ENCODE results near the gene DSCAML1.

The DSCAML1 gene

DNA sequence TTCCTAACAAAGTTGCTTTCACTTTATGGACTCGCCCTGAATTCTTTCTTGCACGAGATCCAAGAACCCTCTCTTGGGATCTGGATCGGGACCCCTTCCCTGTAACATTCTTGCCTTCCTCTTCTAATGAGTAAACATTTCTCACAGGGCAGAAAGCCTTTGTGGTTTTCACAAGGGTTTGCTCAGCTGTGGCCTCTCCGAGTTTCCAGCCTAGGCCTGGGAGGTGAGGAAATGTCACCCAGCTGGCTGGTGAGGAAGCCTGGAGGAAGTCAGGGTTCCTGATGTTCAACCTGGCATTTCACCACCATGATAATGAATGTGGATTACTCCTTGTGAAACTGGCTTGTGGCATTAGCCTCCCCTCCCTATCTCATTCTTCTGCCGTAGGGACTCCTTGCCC lies 224.9 kb downstream of the DSCAML1 start:
- no peak for DNase-seq

DNA sequence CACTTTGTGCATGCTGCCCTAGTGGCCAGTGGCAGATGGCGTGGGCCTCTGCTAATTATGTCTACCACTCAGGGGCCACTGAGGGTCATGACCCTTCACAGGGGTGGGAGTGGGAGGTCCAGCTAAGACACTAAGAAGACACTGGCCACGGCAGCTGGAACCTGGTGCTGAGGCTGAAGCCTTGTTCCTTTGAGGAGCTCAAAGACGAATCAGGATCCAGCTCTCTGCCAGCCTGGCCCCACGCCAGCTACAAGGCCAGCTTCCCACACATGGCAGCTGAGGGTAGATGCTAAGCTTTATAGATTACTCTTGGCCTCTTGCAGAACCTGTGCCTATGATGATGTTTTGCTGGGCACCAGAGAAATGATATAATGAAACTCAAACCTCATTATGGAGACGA lies 226.3 kb downstream of the DSCAML1 start:
- DNase-seq, result no peak

DNA sequence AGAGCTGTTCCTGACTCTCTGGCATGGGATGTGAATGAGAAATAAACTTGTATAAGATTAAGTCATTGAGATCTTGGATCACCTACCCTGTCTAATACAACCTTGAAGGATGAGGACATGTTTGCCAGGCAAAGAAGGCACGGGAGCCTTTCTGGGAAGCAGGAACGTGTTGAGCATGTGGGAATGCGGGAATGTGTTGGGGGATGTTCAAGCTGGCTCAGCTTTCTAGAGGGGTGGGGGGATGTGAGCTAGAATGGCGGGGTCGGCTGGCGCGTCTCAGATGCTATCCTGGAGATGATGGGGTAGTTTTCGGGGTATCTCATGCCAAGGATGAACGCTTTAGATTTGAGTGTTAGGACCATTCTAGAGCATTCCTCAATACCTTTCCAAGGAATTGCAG lies 227.1 kb downstream of the DSCAML1 start:
- no peak for DNase-seq

DNA sequence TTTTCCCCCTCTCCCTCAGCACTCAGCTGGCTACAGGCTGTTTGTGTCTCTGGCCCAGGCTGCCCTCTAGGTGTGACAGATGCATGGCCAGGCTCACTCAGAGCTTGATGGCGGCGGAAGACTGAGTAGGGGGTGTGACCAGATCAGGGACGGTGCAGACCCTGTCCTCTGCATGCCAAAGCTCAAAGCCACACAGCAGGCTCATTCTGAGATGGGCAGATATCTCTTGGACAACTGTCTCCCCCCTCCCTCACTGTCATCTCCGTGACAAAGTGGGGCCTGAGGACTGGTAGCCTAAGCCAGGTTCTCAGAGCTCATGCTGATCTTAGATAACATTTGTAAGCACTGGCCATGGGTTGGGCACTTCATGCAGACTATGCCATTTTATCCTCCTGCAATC lies 231.3 kb downstream of the DSCAML1 start:
- DNase-seq, result no peak

DNA sequence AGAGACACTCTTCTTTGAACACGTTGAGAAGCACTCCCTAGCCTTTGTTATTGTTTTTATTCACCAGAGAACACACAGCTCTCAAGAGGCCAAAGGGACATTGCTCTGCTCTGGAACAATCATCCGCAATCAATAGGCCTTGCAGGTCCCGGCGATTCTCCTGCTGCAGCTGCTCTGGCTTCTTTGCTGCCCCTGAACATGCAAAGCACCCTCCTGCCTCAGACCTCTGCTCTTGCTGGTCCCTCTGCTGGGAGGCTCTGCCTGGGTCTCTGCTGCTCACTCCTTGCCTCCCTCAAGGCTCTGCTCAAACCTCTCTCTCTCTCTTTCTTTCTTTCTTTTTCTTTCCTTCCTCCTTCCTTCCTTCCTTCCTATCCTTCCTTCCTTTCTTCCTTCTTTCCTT lies 232.7 kb downstream of the DSCAML1 start:
- no peak for DNase-seq

- DNase-seq, result no peak
Observed at GRCh38 chr11:117563556-117563955, 233.5 kb downstream of the DSCAML1 start.

DNA sequence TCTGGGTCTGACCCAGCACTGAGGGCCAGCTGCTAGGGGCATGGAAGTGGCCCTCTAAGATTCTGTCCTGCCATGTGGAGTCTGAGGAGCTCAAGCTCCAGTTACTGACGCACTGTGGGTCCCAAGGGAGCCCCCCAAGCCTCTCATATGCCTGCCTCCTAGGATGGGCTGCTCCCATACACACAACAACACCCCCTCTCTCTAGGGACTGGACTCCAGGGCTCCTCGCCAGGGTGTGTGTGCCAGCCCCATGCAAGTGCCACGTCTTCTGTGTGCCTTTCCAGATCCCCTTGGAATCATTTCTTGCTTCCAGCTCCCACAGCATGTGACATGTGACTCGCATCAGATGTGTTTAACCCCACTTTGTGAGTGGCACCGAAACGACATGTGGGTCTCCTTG lies 234.9 kb downstream of the DSCAML1 start:
- DNase-seq, result no peak

DNA sequence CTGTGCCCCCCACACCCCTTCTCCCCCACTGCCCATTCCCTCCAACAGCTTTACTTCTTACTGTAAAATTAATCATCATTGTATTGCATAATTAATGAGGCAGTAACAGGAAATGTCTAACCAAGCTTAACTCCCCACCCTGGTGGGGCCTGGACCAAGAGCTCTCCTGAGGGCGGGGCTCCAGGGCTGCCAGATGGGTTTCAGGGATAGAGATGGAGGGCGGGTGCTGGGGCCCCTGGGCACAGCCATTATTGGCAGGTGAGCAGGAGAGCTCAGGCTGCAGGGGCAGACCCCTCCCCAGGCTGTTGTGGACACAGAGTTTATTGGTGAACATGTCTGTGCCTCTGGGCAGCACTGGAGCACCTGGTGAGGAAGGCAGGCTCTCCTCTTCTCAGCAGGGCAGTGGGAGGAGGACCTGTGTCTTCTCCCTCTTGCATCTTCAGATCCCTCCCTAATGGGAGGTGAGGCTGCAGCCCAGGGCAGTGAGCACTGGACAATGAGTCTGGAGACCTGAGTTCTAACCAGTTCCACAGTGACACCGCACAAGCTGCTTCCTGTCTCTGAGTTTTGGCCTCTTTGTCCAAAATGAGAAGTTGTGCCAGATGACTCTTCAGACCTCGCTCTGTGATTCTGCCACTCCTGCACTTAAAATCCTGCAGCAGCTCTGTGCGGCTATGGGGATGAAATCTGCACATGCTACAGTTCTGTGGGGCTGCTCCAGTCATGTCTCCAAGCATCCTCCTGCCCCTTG lies 236.1 kb downstream of the DSCAML1 start:
- DNase-seq, result no peak

- no peak for DNase-seq
Observed at GRCh38 chr11:117559698-117560097, 237.3 kb downstream of the DSCAML1 start.

GRCh38 chr11:117557361-117557760 lies 239.7 kb downstream of the DSCAML1 start:
- DNase-seq, result no peak

DNA sequence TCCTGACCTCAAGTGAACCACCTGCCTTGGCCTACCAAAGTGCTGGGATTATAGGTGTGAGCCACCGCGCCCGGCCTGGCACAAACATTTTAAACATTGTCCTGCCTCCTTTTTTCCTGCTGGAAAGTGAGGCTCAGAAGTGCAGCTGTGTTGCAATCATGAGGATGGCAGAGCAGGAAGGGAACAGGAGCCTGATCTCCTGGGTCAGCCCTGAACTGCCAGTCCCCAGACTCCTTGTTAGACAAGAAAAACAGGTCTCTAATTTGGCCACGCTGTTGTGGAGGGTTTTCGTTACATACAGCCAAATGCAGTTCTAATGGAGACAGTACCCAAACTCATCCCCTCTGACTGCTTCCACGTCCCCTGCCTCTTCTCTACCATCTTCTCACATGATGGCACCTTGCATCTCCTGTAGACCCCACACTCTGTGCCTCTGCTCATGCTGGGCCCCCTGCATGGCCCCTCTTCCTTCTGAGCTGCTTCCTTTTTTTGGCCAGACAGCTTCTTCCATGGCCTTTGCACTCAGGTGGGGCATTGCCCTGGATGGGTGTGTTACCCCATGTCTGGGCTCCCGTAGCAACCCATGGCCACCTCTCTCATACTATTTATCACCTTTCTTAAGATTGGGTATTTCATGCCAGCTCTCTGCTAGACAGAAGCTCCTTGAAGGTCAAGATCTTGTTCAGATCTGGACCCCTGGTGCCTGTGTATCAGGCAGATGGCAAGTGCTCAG lies 242.2 kb downstream of the DSCAML1 start:
- no peak for DNase-seq

DNA sequence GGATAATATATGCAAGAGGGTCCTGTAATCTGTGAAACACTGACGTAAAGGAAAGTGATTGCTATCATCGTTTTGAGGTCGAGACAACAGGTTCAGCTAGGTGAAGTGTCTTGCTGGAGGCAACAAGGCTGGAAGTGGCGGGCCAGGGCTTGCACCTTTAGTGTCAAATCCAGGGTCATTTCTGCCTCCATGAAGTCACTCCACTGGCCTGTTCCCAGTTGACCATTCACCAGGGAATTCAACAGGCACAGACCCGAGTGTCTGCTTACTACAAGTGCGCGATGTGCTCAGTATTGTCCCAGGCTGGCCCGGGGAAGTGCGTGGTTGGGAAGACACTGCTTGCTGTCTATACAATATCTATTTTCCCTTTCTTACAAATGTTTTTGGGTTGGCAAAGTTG lies 244.4 kb downstream of the DSCAML1 start:
- no peak for DNase-seq

- DNase-seq, result no peak
Observed at GRCh38 chr11:117551761-117552343, 245.2 kb downstream of the DSCAML1 start.

GRCh38 chr11:117550466-117550865 lies 246.6 kb downstream of the DSCAML1 start:
- DNase-seq, result no peak

DNA sequence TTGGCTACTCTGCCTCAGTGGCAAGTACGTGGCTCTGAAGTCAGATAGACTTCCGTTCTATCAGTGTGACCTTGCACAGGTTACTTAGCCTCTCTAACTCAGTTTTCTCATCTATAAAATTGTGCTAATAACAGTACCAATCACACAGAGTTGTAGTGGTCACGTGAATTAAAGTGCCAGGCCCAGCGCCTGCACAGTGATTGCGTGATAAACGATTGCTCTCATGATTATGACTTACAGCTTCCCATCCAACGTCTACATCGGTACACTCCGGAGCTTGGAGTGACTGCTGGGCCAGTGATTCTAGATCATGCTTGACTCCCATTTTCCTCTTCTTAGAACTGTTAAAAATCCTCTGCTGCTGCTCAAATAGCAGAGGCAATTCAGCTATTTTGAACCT lies 247.6 kb downstream of the DSCAML1 start:
- no peak for DNase-seq

- no peak for DNase-seq
Observed at GRCh38 chr11:117548876-117549275, 248.1 kb downstream of the DSCAML1 start.

GRCh38 chr11:117547946-117548345 lies 249.1 kb downstream of the DSCAML1 start:
- no peak for DNase-seq

- no peak for DNase-seq
Observed at GRCh38 chr11:117547195-117547850, 249.7 kb downstream of the DSCAML1 start.

- no peak for DNase-seq
Observed at GRCh38 chr11:117546431-117547194, 250.4 kb downstream of the DSCAML1 start.

- no peak for DNase-seq
Observed at GRCh38 chr11:117545706-117546105, 251.3 kb downstream of the DSCAML1 start.

DNA sequence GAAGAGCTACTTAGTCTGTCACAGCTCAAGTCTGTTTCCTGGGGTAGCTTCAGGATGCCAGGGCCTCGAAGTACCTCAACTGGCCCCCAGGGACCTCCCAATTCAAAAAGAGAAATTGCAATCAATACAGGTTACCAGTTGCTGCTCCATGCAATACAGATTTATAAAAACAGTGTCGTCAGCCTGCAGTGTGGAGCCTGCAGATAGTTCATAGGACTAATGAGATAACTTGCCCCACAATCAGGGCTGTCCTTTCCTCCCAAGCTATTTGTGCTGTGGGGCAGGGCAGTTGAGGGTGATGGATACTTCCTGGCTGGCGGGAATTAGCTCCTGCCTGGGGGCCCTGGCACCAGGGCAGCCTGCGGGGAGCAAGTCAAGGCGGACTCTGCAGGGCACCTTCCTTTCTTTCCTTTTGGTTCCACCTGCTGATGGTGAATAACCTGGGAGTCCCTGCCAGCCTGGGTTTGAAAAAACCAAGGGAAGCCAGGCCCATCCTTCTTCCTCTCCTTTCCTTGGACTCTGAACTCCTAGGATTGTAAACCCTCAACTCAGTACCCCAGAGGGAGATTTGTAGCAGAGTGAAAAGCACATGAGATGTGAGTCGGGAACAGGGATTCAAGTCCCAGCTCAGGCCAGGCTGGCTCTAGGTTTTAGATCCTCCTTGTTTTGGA lies 252.8 kb downstream of the DSCAML1 start:
- DNase-seq, result no peak

DNA sequence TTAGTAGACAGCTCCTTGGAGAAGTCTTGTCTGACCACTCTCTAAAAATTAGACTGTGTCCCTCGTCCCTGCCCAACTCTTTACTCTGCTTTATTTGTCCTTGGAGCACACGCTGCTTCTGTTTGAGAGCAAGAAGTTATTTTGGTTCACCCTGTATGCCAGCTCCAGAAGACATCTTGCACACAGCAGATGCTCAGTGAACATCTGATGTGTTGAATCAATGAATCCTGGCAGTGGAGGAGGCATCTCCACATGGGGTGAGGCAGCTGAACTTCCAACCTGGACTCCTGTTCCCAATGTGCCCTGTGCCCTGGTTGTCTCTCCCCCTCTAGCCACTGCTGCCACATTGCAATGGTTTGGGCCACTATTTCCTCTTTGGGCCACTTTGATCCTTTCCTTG lies 255.8 kb downstream of the DSCAML1 start:
- no peak for DNase-seq

Measured in CD4-positive, alpha-beta T cell treated with Interleukin-10 for 1 hour (primary cell).